Activated CD4-positive, CD25-positive, alpha-beta regulatory T cell treated with anti-CD3 and anti-CD28 coated beads, Interleukin-2, amount 50 U/mL, for 24 hours (primary cell): Measurements from ENCODE around the gene HCN2.
"Not testable (repeated sequence)": the region's sequence is repeated elsewhere in the genome, so short reads cannot be mapped to it uniquely, and the experiment has no call there.

Source experiments
- ATAC-seq, 2 donors: fragments of 150-1000 bp; cut with Tn5 transposase; one replicate each; pipeline ENCODE4 v1.10.0; 2021; ENCODE audit warnings: mild to moderate bottlenecking in 1 of 2, moderate library complexity in 1 of 2

The HCN2 gene

GRCh38 chr19:588093-588740, 1.5 kb upstream of the HCN2 start:
- ATAC-seq: peak; percentile 47 to 50

- no peak for ATAC-seq
Observed at GRCh38 chr19:588741-589692, 664 bp upstream of the HCN2 start.

DNA sequence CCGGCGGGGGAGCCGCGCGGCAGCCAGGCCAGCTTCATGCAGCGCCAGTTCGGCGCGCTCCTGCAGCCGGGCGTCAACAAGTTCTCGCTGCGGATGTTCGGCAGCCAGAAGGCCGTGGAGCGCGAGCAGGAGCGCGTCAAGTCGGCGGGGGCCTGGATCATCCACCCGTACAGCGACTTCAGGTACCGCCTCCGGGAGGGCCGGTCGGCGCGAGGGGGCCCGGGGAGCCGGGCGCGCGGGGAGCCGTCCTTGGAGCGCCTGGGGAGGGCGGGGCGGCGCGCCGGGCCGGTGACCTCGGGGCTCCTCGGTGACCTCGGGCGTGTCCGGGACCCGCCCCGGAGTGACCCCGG, 690 bp downstream of the HCN2 start:
- peak; percentile 17 to 44 for ATAC-seq

- ATAC-seq: no peak
Observed at GRCh38 chr19:590750-591098, 1.0 kb downstream of the HCN2 start.

DNA sequence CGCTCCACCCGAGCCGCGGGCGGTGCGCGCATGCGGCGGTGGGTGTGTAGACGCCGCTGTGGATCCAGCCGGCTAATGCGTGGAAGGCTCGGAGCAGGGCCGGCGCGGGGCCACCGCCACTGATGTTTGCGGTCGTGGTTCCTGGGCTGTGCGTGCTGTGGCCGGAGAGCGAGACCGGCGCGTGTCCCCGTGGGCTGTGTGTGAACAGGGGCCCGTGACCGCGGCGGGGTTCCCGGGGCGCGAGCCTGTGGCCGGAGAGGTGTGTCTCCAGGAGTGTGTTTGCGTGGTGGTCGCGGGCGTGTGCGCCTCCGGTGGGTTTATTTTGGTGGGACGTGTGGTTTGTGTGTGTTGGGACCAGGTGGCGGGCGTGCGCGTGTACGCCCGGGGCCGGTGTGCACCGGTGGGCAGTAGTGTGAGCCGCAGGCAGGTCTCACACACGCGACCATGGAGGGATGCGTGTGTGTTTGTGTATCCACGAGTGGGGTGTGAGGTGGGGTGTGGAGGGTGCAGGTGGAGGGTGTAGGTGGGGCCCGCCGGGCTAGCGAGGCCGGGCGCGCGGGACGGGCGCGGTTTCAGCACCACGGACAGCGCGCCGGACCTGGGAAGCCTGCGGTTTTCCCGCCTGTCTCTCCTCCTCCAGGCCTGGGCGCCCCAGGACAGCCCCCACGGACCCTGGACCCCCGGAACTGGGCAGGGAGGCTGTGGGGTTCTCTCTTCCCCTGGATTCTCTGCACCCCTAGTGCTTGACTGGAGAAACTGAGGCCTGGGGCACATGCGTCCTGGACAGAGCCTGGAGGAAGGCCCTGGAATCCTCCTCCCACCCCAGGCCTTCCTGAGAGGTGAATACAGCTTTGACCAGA, 1.6 kb downstream of the HCN2 start:
- no peak for ATAC-seq

GRCh38 chr19:592101-592500, 2.4 kb downstream of the HCN2 start:
- ATAC-seq: no peak

- no peak for ATAC-seq
Observed at GRCh38 chr19:593055-593454, 3.4 kb downstream of the HCN2 start.

DNA sequence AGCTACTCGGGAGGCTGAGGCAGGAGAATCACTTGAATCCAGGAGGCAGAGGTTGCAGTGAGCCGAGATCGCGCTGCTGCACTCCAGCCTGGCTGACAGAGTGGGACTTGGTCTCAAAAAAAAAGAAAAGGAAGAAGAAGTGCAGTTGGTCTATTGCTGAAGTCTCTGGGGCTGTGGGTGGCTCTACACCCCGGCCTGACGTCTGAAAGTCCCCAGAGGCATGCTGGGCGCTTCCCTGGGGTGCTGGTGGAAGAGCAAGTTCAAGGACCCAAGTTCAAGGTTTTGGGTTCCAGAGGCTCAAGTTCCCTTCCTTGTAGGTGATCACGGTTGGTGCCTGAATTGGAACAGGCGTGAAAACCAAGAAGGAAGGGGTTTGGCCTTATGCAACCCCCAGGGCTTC, 3.8 kb downstream of the HCN2 start:
- ATAC-seq: no peak

GRCh38 chr19:594265-594870, 4.7 kb downstream of the HCN2 start:
- ATAC-seq: no peak

GRCh38 chr19:595326-596262, 5.9 kb downstream of the HCN2 start:
- no peak for ATAC-seq

DNA sequence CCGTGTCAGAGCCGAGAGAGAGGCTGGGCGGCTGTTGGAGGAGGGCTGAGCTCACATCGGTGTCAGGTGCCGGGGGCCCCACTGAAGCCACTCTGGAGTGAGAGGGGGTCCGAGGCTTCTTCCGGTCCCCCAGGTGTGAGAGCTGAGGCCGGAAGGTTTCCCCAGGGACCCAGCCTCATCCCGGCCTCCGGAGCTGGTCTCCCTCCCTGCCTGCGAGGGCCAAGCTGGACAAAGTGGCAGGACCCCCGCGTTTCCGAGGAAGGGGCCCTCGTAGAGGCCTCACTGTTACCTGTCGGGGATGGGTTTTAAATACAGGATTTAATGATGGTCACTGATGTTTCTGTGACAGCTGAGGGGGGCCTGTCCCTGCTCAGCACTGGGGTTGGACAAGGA, 6.6 kb downstream of the HCN2 start:
- no peak for ATAC-seq

DNA sequence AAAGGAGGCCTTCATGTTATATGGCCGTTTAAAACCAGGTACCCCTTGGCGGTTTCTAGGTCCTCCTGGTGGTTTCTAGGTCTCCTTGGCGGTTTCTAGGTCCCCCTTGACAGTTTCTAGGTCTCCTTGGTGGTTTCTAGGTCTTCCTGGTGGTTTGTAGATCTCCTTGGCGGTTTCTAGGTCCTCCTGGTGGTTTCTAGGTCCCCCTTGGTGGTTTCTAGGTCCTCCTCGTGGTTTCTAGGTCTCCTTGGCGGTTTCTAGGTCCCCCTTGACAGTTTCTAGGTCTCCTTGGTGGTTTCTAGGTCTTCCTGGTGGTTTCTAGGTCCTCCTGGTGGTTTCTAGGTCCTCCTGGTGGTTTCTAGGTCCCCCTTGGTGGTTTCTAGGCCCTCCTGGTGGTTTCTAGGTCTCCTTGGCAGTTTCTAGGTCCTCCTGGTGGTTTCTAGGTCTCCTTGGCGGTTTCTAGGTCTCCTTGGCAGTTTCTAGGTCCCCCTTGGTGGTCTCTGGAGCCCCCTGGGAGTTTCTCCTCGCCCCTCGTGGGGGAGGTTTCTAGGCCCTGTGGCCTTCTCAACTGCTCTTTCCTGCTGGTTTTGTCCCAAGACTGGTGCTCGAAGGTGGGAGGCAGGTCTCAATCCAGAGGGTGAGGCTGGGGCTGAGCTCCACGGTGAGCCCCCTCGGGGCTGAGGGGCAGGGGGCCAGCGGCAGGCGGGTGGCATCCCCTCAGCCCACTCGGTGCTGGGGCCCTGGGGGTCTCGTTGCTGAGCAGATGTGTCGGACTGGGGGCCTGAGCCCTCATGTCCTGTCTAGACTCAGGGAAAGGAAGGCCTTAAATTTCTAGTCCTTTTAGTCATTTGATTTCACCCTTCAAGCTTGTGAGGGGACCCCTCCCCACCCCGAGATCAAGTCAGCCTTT, 8.0 kb downstream of the HCN2 start:
- no peak for ATAC-seq

- ATAC-seq: no peak
Observed at GRCh38 chr19:601310-601709, 11.6 kb downstream of the HCN2 start.

GRCh38 chr19:601790-602189, 12.1 kb downstream of the HCN2 start:
- no peak for ATAC-seq

DNA sequence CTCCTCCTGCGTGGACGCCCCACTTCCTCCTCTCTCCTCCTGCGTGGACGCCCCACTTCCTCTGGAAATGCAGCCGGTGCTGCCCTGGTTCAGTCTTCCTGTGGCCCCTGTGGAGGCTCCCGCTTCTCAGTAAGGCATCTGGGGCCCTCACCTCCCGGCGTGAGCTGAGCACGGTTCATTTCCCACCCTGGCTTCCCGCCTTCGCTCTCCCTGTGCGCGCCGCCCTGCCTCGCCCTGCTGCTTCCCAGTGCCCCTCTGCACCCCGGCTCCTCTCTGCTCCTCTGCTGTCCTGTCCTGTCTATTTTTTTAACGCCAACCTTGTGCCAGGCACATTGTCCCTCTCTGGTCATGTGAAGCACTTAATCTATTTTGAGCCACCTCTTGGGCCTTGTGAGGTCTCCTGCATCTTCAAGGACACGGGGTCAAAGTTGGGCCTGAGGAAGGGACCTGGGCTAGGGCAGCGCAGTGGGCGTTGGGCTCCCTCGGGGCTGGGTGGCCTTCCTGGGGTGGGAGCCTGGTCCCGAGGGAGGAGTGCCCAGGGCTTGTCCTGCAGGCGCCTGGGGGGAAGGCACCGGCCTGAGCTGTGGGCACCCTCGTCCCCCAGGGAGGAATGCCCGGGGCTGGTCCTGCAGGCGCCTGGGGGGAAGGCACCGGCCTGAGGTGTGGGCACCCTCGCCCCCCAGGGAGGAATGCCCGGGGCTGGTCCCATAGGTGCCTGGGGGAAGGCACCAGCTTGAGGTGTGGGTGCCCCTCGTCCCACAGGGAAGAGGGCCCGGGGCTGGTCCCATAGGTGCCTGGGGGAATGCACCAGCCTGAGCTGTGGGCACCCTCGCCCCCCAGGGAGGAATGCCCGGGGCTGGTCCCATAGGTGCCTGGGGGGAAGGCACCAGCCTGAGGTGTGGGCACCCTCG, 13.0 kb downstream of the HCN2 start:
- ATAC-seq: no peak

GRCh38 chr19:603302-603639, 13.6 kb downstream of the HCN2 start:
- not testable (repeated sequence) for ATAC-seq

- ATAC-seq: not testable (repeated sequence)
Observed at GRCh38 chr19:603779-604178, 14.1 kb downstream of the HCN2 start.

DNA sequence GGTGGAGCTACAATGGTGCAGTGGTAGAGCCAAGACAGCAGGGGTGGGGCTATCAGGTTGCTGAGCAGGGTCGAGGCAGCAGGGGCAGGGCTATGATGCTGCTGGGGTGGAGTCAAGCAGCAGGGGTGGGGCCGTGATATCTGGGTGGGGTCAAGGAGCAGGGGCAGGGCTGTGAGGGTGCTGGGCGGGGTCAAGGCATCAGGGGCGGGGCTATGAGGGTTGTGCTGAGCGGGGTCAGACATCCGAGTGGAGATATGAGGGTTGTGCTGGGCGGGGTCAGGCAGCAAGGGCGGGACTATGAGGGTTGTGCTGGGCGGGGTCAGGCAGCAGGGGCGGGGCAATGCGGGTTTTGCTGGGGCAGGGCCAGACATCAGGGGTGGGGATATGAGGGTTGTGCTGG, 14.7 kb downstream of the HCN2 start:
- ATAC-seq: peak; percentile 41 to 46
